ENCODE data around the gene MBD1.
A peak's percentile ranks its signal among the peaks of the same experiment; 100 is the strongest.

MBD1 gene, protein sequence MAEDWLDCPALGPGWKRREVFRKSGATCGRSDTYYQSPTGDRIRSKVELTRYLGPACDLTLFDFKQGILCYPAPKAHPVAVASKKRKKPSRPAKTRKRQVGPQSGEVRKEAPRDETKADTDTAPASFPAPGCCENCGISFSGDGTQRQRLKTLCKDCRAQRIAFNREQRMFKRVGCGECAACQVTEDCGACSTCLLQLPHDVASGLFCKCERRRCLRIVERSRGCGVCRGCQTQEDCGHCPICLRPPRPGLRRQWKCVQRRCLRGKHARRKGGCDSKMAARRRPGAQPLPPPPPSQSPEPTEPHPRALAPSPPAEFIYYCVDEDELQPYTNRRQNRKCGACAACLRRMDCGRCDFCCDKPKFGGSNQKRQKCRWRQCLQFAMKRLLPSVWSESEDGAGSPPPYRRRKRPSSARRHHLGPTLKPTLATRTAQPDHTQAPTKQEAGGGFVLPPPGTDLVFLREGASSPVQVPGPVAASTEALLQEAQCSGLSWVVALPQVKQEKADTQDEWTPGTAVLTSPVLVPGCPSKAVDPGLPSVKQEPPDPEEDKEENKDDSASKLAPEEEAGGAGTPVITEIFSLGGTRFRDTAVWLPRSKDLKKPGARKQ

DNA sequence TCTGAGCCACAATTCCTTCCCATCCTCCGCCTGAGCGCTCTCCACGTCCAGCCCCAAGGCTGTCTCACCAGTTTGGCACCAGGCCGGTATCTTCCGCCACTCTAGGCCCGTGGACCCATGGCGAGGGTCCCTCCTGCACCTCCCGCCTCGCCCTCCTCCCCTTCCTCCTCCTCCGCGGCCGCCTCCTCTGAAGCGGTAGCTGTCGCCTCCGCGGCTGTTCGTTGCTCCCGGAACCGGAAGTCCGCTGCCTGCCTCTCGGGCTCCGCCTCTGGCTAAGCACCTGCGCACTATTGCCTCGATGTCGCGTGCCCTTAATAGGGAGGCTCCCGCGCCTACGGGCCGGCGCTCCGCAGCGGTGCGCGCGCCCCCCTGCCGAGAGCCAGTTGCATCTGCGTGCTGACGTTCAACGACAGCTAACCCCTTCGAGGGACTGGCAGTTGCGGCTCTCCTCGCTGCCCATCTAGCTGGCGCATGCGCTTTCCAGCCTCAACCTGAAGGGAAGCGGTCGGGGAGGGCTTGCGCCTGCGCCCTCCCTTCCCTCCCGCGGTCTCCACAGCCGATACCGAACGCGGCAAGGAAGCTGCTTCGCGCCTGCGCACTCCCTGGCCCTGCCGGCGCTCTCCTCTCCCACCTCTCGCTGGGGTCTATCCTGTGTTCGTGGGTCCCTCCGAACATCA lies at the start of gene MBD1:
Gene MBD1, minus strand, starts transcription at position 229 of the 677 bp plus-strand sequence. CDS start 1,531 bp downstream, outside the sequence.
- Mint-ChIP-seq H3K4me3 (peak within 1 kb of the TSS; percentile 96), H3K9me3 (no peaks in the 10 kb centered on the region), H3K27me3 (ENCODE audit: low read depth, poor library complexity) (no peaks in the 10 kb centered on the region), H3K36me3 (ENCODE audit: low read depth) (peaks cover 74% of the 10 kb centered on the region), H3K4me1 (peaks cover 35% of the 10 kb centered on the region), H3K27ac (peak within 1 kb of the TSS; percentile 93)
- TF ChIP-seq, protein P1, sequence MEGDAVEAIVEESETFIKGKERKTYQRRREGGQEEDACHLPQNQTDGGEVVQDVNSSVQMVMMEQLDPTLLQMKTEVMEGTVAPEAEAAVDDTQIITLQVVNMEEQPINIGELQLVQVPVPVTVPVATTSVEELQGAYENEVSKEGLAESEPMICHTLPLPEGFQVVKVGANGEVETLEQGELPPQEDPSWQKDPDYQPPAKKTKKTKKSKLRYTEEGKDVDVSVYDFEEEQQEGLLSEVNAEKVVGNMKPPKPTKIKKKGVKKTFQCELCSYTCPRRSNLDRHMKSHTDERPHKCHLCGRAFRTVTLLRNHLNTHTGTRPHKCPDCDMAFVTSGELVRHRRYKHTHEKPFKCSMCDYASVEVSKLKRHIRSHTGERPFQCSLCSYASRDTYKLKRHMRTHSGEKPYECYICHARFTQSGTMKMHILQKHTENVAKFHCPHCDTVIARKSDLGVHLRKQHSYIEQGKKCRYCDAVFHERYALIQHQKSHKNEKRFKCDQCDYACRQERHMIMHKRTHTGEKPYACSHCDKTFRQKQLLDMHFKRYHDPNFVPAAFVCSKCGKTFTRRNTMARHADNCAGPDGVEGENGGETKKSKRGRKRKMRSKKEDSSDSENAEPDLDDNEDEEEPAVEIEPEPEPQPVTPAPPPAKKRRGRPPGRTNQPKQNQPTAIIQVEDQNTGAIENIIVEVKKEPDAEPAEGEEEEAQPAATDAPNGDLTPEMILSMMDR (IDR thresholded peaks at IDR 0.05), result no peak
- peak; percentile 95 for DNase-seq

DNA sequence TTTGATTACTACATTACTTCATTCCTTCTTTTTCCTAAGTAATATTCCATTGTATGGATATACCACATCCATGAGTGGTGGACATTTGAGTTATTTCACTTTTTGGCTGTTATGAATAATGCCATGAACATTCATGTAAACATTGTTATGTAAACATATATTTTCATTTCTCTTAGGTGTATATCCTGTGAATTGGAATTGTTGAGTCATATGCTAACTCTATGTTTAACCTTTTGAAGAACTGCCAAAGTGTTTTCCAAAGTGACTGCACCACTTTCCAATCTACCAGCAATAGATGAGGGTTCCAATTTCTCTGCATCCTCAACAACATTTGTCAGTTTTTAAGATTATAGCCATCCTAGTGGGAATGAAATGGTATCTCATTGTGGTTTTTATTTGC lies 48.9 kb upstream of the MBD1 start:
- Mint-ChIP-seq H3K27me3 (ENCODE audit: low read depth, poor library complexity) (peaks cover 10% of the 10 kb centered on the region), H3K27ac (no peak overlapping the region), H3K4me3 (no peak overlapping the region), H3K4me1 (no peaks in the 10 kb centered on the region), H3K36me3 (ENCODE audit: low read depth) (no peaks in the 10 kb centered on the region), H3K9me3 (peaks cover 11% of the 10 kb centered on the region)
- DNase-seq, result no peak
- TF ChIP-seq, protein P1 (IDR thresholded peaks at IDR 0.05), result no peak

DNA sequence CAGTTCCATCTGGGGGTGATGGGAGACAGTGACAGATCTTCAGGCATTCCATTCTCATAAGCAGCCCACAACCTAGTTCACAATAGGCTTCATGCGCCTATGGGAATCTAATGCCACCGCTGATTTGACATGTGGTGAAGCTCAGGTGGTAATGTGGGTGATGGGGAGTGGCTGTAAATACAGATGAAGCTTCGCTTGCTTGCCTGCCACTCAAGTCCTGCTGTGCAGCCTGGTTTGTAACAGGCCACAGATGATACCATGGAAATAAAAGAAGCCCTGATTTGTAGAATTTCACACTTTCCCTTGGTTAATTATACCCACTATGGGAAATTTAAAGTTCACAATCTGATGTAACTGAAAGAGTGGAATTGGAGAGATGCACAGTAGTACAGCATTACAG lies 46.7 kb upstream of the MBD1 start:
- peaks cover 11% of the 10 kb centered on the region for H3K9me3 Mint-ChIP-seq
- H3K27ac Mint-ChIP-seq, result no peak overlapping the region
- H3K36me3 Mint-ChIP-seq (ENCODE audit: low read depth), result no peaks in the 10 kb centered on the region
- no peak overlapping the region for H3K4me3 Mint-ChIP-seq
- H3K4me1 Mint-ChIP-seq, result no peaks in the 10 kb centered on the region
- TF ChIP-seq, protein P1 (IDR thresholded peaks at IDR 0.05), result no peak
- DNase-seq, result no peak
- H3K27me3 Mint-ChIP-seq (ENCODE audit: low read depth, poor library complexity), result peaks cover 14% of the 10 kb centered on the region

DNA sequence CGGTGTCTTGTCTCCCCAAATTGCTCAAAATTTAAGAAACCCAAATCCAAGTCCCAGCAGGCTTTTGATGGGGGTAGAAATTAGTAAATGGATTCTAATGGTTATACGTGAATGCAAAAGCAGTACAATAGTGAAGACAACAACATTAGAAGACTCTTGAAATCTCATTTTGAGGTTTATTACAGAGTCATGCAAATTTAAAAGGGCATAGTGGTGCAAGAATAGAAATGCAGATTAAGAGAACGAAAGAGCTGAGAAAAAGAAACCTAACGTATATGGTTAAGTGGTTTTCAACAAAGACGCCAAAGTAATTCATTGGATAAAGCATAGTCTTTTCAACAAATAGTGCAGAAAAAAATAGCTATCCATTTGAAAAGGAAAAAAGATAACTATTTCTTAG lies 39.4 kb upstream of the MBD1 start:
- Mint-ChIP-seq H3K4me1 (no peaks in the 10 kb centered on the region), H3K36me3 (ENCODE audit: low read depth) (no peaks in the 10 kb centered on the region), H3K4me3 (no peak overlapping the region), H3K9me3 (no peaks in the 10 kb centered on the region), H3K27me3 (ENCODE audit: low read depth, poor library complexity) (peaks cover 6% of the 10 kb centered on the region), H3K27ac (no peak overlapping the region)
- no peak for DNase-seq
- TF ChIP-seq, protein P1 (IDR thresholded peaks at IDR 0.05), result no peak

DNA sequence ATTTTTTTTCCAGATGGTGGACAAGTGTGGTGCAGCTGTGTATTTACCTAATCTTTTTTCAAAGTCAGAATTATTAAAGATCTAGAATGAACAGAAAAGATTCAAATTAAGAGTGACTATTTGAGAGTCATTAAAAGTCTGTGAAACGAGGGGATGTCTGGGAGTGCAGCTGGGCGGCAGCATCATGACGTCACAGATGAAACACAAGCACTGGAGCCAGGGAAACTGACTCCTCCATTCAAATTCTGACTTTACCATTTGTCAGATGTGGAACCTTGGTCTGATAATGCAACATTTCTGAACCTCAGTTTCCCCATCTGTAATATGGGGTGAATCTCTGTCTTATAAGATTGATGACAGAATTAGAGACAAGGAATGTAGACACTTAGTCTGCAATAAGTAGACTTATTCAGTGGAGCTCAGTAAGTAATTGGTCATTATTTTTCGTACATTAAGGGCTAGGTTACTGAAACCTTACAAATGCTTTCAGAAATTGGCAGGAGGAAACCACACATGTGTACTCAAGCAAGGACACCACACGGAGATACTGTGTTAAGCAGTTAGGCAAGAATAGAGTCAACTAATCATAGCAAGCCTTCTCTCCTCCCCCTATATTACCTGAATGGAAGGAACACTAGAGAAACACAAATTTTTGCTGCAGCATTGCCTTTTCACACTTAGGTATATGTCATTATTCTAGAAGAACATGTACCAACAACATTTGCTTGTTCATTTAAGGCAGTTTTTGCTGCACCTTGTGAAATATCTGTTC lies 34.0 kb upstream of the MBD1 start:
- Mint-ChIP-seq H3K4me3 (no peak overlapping the region), H3K27ac (no peak overlapping the region), H3K4me1 (no peaks in the 10 kb centered on the region), H3K27me3 (ENCODE audit: low read depth, poor library complexity) (peaks cover 4% of the 10 kb centered on the region), H3K36me3 (ENCODE audit: low read depth) (no peaks in the 10 kb centered on the region), H3K9me3 (no peaks in the 10 kb centered on the region)
- DNase-seq, result no peak
- TF ChIP-seq, protein P1 (IDR thresholded peaks at IDR 0.05), result no peak
